Lung (tissue), 12 donors: Measurements from ENCODE around the gene STIM2. TPM values are rescaled to one million over a fixed set of nuclear protein-coding genes. Genes with fewer than 3 reads are reported as not detected.

Source experiments
- ATAC-seq: fragments of 200-7000 bp; cut with Tn5 transposase; one replicate; pipeline ENCODE4 v1.9.1; 2020; ENCODE audit warnings: moderate number of reproducible peaks; ENCODE audit not compliant: insufficient read depth, low FRiP score
- DNase-seq, 3 donors: peaks; one replicate each; pipeline ENCODE4 v3.0.0-alpha.2; 2013 to 2017
- H3K27ac ChIP-seq, 2 donors: one replicate each; pipeline ENCODE4 v1.5.1; 2013; ENCODE audit warnings: mild to moderate bottlenecking in 2 of 2, moderate library complexity in 2 of 2, control low read depth in 1 of 2, inconsistent platforms in 1 of 2, low read depth in 1 of 2, low read length in 1 of 2
- H3K27me3 ChIP-seq, 3 donors: one replicate each; pipeline ENCODE4 v1.5.1; 2013; ENCODE audit warnings: low read length in 2 of 3; ENCODE audit not compliant: control insufficient read depth in 3 of 3, insufficient read depth in 3 of 3
- H3K36me3 ChIP-seq, 4 donors: one replicate each; pipeline ENCODE4 v1.5.1; 2013; ENCODE audit warnings: low read length in 4 of 4, mild to moderate bottlenecking in 1 of 4, moderate library complexity in 1 of 4; ENCODE audit not compliant: control insufficient read depth in 4 of 4, insufficient read depth in 4 of 4
- H3K4me1 ChIP-seq, 5 donors: one replicate each; pipeline ENCODE4 v1.5.1; 2013; ENCODE audit warnings: low read length in 5 of 5, mild to moderate bottlenecking in 2 of 5, moderate library complexity in 1 of 5; ENCODE audit not compliant: control insufficient read depth in 5 of 5, insufficient read depth in 5 of 5
- H3K4me3 ChIP-seq: one replicate; pipeline ENCODE4 v1.5.1; 2013; ENCODE audit warnings: mild to moderate bottlenecking, control low read depth, moderate library complexity
- H3K9ac ChIP-seq, 2 donors: one replicate each; pipeline ENCODE4 v1.5.1; 2013; ENCODE audit warnings: low read length in 2 of 2, control low read depth in 1 of 2; ENCODE audit not compliant: insufficient read depth in 1 of 2
- H3K9me3 ChIP-seq, 4 donors: one replicate each; pipeline ENCODE4 v1.5.1; 2013; ENCODE audit warnings: low read length in 3 of 4, mild to moderate bottlenecking in 1 of 4, moderate library complexity in 1 of 4; ENCODE audit not compliant: control insufficient read depth in 4 of 4, insufficient read depth in 3 of 4
- WGBS, 2 donors: extraction: QIAGEN DNeasy Blood & Tissue Kit; methylation state at CpG; one replicate each; pipeline ENCODE4 v1.1.7; 2013; 5-methylcytosine and 5-hydroxymethylcytosine counted together
- polyA plus RNA-seq, 2 donors: library from polyadenylated mRNA; stranded (reverse); fragments of 200-250 nt; gene quantifications; one replicate each; pipeline ENCODE4 v1.2.1, GENCODE V29; 2013
- total RNA-seq, 2 donors: library from RNA; depleted of rRNA in 1 of 2; stranded (reverse); fragments of >200 nt in 1 of 2; gene quantifications; one replicate each; pipeline ENCODE4 v1.2.1, GENCODE V29; 2014 to 2021
- TF ChIP-seq, protein P1 (sequence below): IDR thresholded peaks from 2 replicates; pipeline ENCODE4 v1.5.1; 2012; ENCODE audit warnings: mild to moderate bottlenecking; ENCODE audit errors: control extremely low read depth, extremely low read depth
- donor health status: control.
- donor health status: control.
- donor health status: Bipolar disorder and iron deficiency.
- donor health status: healthy.
- donor health status: DM: yes; HTN: yes; CAD: no.

STIM2 gene
- total and polyA plus RNA-seq, 4 donors = 12.7 to 35.5 (median 25.9) TPM

DNA sequence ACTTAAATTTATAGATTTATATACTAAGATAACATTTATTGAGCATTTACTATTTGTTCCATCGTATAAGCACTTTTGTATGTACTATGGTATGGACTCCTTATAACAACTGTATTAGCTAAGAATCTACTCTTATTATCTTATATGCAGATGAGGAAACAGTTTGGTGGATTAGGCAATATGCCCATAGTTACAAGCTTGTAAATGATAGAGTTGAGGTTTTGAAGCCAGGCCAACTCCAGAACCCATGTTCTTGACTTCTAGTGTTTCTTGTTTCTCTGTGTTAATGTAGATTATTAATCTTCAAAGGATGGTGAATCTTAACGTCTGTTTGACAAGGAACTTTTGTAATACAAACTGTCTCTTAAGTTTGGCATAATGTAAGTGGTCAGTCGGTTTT is 71.3 kb downstream of the STIM2 start:
- H3K27me3 ChIP-seq = no peaks in the 10 kb centered on the region
- H3K4me3 ChIP-seq = no peak overlapping the region
- no peak overlapping the region for H3K27ac ChIP-seq
- TF ChIP-seq, protein P1, sequence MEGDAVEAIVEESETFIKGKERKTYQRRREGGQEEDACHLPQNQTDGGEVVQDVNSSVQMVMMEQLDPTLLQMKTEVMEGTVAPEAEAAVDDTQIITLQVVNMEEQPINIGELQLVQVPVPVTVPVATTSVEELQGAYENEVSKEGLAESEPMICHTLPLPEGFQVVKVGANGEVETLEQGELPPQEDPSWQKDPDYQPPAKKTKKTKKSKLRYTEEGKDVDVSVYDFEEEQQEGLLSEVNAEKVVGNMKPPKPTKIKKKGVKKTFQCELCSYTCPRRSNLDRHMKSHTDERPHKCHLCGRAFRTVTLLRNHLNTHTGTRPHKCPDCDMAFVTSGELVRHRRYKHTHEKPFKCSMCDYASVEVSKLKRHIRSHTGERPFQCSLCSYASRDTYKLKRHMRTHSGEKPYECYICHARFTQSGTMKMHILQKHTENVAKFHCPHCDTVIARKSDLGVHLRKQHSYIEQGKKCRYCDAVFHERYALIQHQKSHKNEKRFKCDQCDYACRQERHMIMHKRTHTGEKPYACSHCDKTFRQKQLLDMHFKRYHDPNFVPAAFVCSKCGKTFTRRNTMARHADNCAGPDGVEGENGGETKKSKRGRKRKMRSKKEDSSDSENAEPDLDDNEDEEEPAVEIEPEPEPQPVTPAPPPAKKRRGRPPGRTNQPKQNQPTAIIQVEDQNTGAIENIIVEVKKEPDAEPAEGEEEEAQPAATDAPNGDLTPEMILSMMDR = no peak
- no peaks in the 10 kb centered on the region for H3K9me3 ChIP-seq
- ATAC-seq = no peak
- no peak for DNase-seq
- no peak overlapping the region for H3K9ac ChIP-seq
- no peaks in the 10 kb centered on the region for H3K36me3 ChIP-seq
- WGBS, 2 donors = 56 to 59% methylated on average over 3 of the region's 3 CpGs
- no peaks in the 10 kb centered on the region for H3K4me1 ChIP-seq

DNA sequence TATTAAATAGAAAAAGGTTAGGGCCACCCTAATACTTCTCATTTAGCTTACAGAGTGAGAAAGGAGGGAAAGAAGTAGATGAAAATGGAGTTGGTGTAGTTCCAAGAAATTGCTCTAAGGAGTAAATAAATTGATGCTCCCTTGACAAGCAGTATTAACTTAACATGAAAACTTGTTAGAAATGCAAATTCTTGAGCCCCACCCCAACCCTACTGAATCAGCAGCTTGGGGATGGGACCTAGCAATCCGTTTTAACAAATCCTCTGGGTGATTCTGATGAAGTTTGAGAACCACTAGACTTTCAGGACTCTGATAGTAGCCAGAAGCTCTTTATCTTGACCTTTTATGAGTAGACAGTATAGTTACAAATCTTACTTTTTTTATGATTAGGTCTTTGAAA is 74.8 kb downstream of the STIM2 start:
- Histone ChIP-seq H3K4me1 (peaks cover 0 to 6% (median 0%) of the 10 kb centered on the region in 5 donors), H3K36me3 (no peaks in the 10 kb centered on the region), H3K4me3 (no peak overlapping the region), H3K9ac (no peak overlapping the region), H3K27me3 (no peaks in the 10 kb centered on the region), H3K27ac (no peak overlapping the region), H3K9me3 (no peaks in the 10 kb centered on the region)
- TF ChIP-seq, protein P1 = no peak
- WGBS, 2 donors = 84 to 97% methylated on average over 1 of the region's 1 CpG
- ATAC-seq (no peak), DNase-seq (no peak)

DNA sequence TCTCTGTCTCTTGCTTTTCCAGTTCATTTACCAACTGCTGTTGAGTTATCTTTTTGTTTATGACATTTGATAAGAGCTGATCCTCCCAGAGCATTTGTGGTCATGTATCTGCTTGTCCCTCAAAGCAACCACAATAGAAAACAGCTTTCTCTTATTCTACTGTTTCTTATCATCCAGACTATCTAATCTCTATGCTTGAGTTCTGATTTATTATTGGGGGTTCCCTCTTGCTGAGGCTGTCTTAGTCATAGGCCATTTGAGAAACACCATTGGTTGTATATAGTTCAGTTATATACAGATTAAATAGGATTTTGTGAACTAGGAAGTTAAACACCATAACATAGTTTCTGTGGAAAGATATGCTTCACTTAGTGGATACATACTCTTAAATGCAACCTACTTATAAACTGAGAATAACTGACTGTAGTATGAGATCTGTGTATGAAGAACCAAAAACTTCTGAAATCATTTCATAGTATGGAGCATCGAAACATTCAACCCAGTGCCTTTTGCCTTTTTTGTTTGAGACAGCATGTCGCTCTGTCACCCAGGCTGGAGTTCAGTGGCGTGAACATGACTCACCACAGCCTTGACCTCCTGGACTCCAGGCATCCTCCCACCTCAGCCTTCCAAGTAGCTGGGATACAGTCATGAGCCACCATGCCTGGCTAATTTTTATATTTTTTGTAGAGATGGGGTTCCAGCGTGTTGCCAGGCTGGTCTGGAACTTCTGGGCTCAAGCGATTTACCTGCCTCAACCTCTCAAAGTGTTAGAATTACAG is 75.8 kb downstream of the STIM2 start:
- DNase-seq = no peak
- no peaks in the 10 kb centered on the region for H3K9me3 ChIP-seq
- 95% methylated on average over 5 of the region's 5 CpGs for WGBS, 2 donors
- TF ChIP-seq, protein P1 = no peak
- peaks cover 0 to 10% (median 0%) of the 10 kb centered on the region in 5 donors for H3K4me1 ChIP-seq
- H3K27me3 ChIP-seq = no peaks in the 10 kb centered on the region
- H3K27ac ChIP-seq = no peak overlapping the region
- no peak overlapping the region for H3K9ac ChIP-seq
- no peaks in the 10 kb centered on the region for H3K36me3 ChIP-seq
- ATAC-seq = no peak
- H3K4me3 ChIP-seq = no peak overlapping the region

DNA sequence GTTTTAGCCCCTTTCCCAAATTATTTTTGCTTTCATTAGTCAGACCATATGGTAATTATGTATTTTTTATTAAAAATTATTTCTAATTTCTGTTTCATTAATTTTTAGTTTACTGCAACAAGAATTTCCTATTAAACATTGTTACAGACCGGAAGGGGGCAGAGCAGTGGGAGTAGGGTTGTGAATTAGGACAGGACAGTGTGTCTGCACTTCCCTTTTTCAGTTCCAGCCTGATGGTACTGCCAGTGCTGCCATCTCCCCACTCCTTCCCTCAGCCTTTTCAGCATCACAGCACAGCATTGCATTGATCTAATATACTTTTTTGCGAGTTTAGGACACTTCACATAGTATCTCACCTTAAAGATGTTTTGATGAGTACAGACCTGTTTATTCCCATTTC is 76.5 kb downstream of the STIM2 start:
- Histone ChIP-seq H3K27me3 (no peaks in the 10 kb centered on the region), H3K4me1 (peaks cover 0 to 12% (median 0%) of the 10 kb centered on the region in 5 donors), H3K9me3 (no peaks in the 10 kb centered on the region), H3K9ac (no peak overlapping the region), H3K36me3 (no peaks in the 10 kb centered on the region), H3K27ac (no peak overlapping the region), H3K4me3 (no peak overlapping the region)
- TF ChIP-seq, protein P1 = no peak
- WGBS, 2 donors = 70 to 86% methylated on average over 2 of the region's 2 CpGs
- ATAC-seq = no peak
- no peak for DNase-seq
